HL-60 (cell line): ENCODE data around the gene ACOT4.
"Not testable (repeated sequence)": the region's sequence is repeated elsewhere in the genome, so short reads cannot be mapped to it uniquely, and the experiment has no call there.

ENCODE experiments used
- POLR2AphosphoS5 ChIP-seq: IDR thresholded peaks from 2 replicates; pipeline ENCODE4 v1.6.1; 2012; ENCODE audit warnings: low read depth
- TF ChIP-seq, protein P1 (sequence below): IDR thresholded peaks from one replicate; pipeline ENCODE4 v1.5.1; 2011; ENCODE audit warnings: low read length, control low read depth, inconsistent platforms; ENCODE audit not compliant: insufficient read depth

GRCh38 chr14:73562696-73563095, 29.0 kb upstream of the ACOT4 start:
- TF ChIP-seq, protein P1, sequence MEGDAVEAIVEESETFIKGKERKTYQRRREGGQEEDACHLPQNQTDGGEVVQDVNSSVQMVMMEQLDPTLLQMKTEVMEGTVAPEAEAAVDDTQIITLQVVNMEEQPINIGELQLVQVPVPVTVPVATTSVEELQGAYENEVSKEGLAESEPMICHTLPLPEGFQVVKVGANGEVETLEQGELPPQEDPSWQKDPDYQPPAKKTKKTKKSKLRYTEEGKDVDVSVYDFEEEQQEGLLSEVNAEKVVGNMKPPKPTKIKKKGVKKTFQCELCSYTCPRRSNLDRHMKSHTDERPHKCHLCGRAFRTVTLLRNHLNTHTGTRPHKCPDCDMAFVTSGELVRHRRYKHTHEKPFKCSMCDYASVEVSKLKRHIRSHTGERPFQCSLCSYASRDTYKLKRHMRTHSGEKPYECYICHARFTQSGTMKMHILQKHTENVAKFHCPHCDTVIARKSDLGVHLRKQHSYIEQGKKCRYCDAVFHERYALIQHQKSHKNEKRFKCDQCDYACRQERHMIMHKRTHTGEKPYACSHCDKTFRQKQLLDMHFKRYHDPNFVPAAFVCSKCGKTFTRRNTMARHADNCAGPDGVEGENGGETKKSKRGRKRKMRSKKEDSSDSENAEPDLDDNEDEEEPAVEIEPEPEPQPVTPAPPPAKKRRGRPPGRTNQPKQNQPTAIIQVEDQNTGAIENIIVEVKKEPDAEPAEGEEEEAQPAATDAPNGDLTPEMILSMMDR = not testable (repeated sequence)
- not testable (repeated sequence) for TF ChIP-seq POLR2AphosphoS5
